H9 (cell line): ENCODE data around the gene KDR. TPM values are rescaled to one million over a fixed set of nuclear protein-coding genes. Genes with fewer than 3 reads are reported as not detected.

Source experiments
- DNase-seq: peaks from one replicate; pipeline ENCODE4 v3.0.0-alpha.2; 2017
- H2AFZ ChIP-seq: one replicate; pipeline ENCODE4 v1.6.1; 2013; ENCODE audit warnings: mild to moderate bottlenecking, low read length, control low read depth, moderate library complexity
- H2AK5ac ChIP-seq: 2 replicates; pipeline ENCODE4 v1.6.1; 2013; ENCODE audit warnings: low read length, control low read depth, mixed read lengths; ENCODE audit not compliant: insufficient read length
- H2BK120ac ChIP-seq: one replicate; pipeline ENCODE4 v1.6.1; 2013; ENCODE audit warnings: low read depth, mild to moderate bottlenecking, low read length, control low read depth, inconsistent platforms; ENCODE audit not compliant: poor library complexity, severe bottlenecking
- H2BK12ac ChIP-seq: 2 replicates; pipeline ENCODE4 v1.6.1; 2013; ENCODE audit warnings: low read length, control low read depth, mixed read lengths, low read depth; ENCODE audit not compliant: insufficient read length
- H2BK15ac ChIP-seq: 2 replicates; pipeline ENCODE4 v1.6.1; 2013; ENCODE audit warnings: low read depth, low read length, control low read depth
- H2BK20ac ChIP-seq: one replicate; pipeline ENCODE4 v1.6.1; 2013; ENCODE audit warnings: low read depth, mild to moderate bottlenecking, low read length, control low read depth, inconsistent platforms; ENCODE audit not compliant: poor library complexity, severe bottlenecking
- H2BK5ac ChIP-seq: 2 replicates; pipeline ENCODE4 v1.6.1; 2013; ENCODE audit warnings: low read length, control low read depth, mixed read lengths; ENCODE audit not compliant: insufficient read length
- H3K14ac ChIP-seq: 2 replicates; pipeline ENCODE4 v1.6.1; 2013; ENCODE audit warnings: low read length, control low read depth; ENCODE audit not compliant: insufficient read depth
- H3K18ac ChIP-seq: 2 replicates; pipeline ENCODE4 v1.6.1; 2013; ENCODE audit warnings: low read depth, mild to moderate bottlenecking, mixed read lengths, low read length, control low read depth; ENCODE audit not compliant: insufficient read length
- H3K23ac ChIP-seq: 2 replicates; pipeline ENCODE4 v1.6.1; 2013; ENCODE audit warnings: low read length, control low read depth, mixed read lengths, low read depth; ENCODE audit not compliant: insufficient read length
- H3K23me2 ChIP-seq: 2 replicates; pipeline ENCODE4 v1.6.1; 2013; ENCODE audit warnings: low read depth, mild to moderate bottlenecking, mixed read lengths, low read length, control low read depth; ENCODE audit not compliant: insufficient read length, poor library complexity, severe bottlenecking
- H3K27ac ChIP-seq: 2 replicates; pipeline ENCODE4 v1.5.1; 2013; ENCODE audit warnings: low read length, control low read depth, mixed read lengths, low read depth; ENCODE audit not compliant: insufficient read length
- H3K27me3 ChIP-seq: 2 replicates; pipeline ENCODE4 v1.6.1; 2013; ENCODE audit warnings: low read length, control low read depth, inconsistent platforms; ENCODE audit not compliant: insufficient read depth
- H3K4ac ChIP-seq: 2 replicates; pipeline ENCODE4 v1.6.1; 2013; ENCODE audit warnings: low read depth, mild to moderate bottlenecking, control low read depth, inconsistent platforms, low read length, moderate library complexity
- H3K4me1 ChIP-seq: 2 replicates; pipeline ENCODE4 v1.6.1; 2013; ENCODE audit warnings: low read length, control low read depth, inconsistent platforms; ENCODE audit not compliant: insufficient read depth
- H3K4me2 ChIP-seq: 2 replicates; pipeline ENCODE4 v1.6.1; 2013; ENCODE audit warnings: low read length, control low read depth, mixed read lengths; ENCODE audit not compliant: insufficient read length, insufficient read depth
- H3K56ac ChIP-seq: 2 replicates; pipeline ENCODE4 v1.6.1; 2013; ENCODE audit warnings: low read depth, mild to moderate bottlenecking, mixed read lengths, low read length, control low read depth; ENCODE audit not compliant: insufficient read length
- H3K79me1 ChIP-seq: 2 replicates; pipeline ENCODE4 v1.6.1; 2013; ENCODE audit warnings: low read depth, mild to moderate bottlenecking, moderate library complexity, low read length, control low read depth, inconsistent platforms; ENCODE audit not compliant: insufficient read depth, poor library complexity, severe bottlenecking
- H3K79me2 ChIP-seq: 2 replicates; pipeline ENCODE4 v1.6.1; 2013; ENCODE audit warnings: low read length, control low read depth, inconsistent platforms; ENCODE audit not compliant: insufficient read depth
- H3K9ac ChIP-seq: 2 replicates; pipeline ENCODE4 v1.6.1; 2013; ENCODE audit warnings: low read length, control low read depth, mixed read lengths; ENCODE audit not compliant: insufficient read length; ENCODE audit errors: extremely low read depth
- H3K9me3 ChIP-seq: one replicate; pipeline ENCODE4 v1.6.1; 2013; ENCODE audit warnings: low read depth, low read length, inconsistent platforms; ENCODE audit not compliant: control insufficient read depth
- H3T11ph ChIP-seq: one replicate; pipeline ENCODE4 v1.6.1; 2013; ENCODE audit warnings: mild to moderate bottlenecking, low read length, control low read depth, inconsistent platforms
- H4K20me1 ChIP-seq: one replicate; pipeline ENCODE4 v1.6.1; 2013; ENCODE audit not compliant: control insufficient read depth, insufficient read length, insufficient read depth
- H4K5ac ChIP-seq: 2 replicates; pipeline ENCODE4 v1.6.1; 2013; ENCODE audit warnings: low read depth, mild to moderate bottlenecking, mixed read lengths, low read length, control low read depth; ENCODE audit not compliant: insufficient read length
- H4K8ac ChIP-seq: replicated peaks from 2 replicates; pipeline ENCODE4 v1.6.1; 2013; ENCODE audit warnings: low read length, control low read depth, mixed read lengths, low read depth; ENCODE audit not compliant: insufficient read length
- H4K91ac ChIP-seq: 2 replicates; pipeline ENCODE4 v1.6.1; 2013; ENCODE audit warnings: low read depth, mild to moderate bottlenecking, moderate library complexity, mixed read lengths, low read length, control low read depth; ENCODE audit not compliant: insufficient read length
- H3K27ac Mint-ChIP-seq, 3 experiments: 2 replicates in 2 of 3; 3 replicates in 1 of 3; pipeline ENCODE4 v1.8.0; 2020 to 2021; ENCODE audit warnings: mixed read lengths in 3 of 3, mild to moderate bottlenecking in 1 of 3, moderate library complexity in 1 of 3
- H3K27me3 Mint-ChIP-seq: 2 replicates; pipeline ENCODE4 v1.8.0; 2021; ENCODE audit warnings: low read depth, mild to moderate bottlenecking, moderate library complexity, mixed read lengths
- H3K36me3 Mint-ChIP-seq, 3 experiments: 2 replicates in 2 of 3; 3 replicates in 1 of 3; pipeline ENCODE4 v1.8.0; 2020 to 2021; ENCODE audit warnings: low read depth in 3 of 3, mixed read lengths in 3 of 3; ENCODE audit not compliant: insufficient read depth in 1 of 3
- H3K4me1 Mint-ChIP-seq, 2 experiments: 2 replicates each; pipeline ENCODE4 v1.8.0; 2020; ENCODE audit warnings: mixed read lengths in 2 of 2
- H3K4me3 Mint-ChIP-seq, 2 experiments: 2 replicates in 1 of 2; 3 replicates in 1 of 2; pipeline ENCODE4 v1.8.0; 2020 to 2021; ENCODE audit warnings: mild to moderate bottlenecking in 2 of 2, mixed read lengths in 2 of 2, moderate library complexity in 1 of 2
- H3K9me3 Mint-ChIP-seq, 2 experiments: 2 replicates in 1 of 2; 3 replicates in 1 of 2; pipeline ENCODE4 v1.8.0; 2020; ENCODE audit warnings: mild to moderate bottlenecking in 2 of 2, mixed read lengths in 2 of 2, moderate library complexity in 1 of 2
- WGBS: extraction: QIAGEN DNeasy Blood & Tissue Kit; methylation state at CpG from one replicate; pipeline ENCODE4 v1.1.7; 2013; ENCODE audit warnings: missing lambda C conversion rate, low lambda C conversion rate, mixed read lengths; ENCODE audit not compliant: insufficient read length; ENCODE audit errors: extremely low coverage; 5-methylcytosine and 5-hydroxymethylcytosine counted together
- total RNA-seq: library from RNA; stranded (reverse); gene quantifications from 2 replicates; pipeline ENCODE4 v1.2.1, GENCODE V29; 2021
- TF ChIP-seq, protein P1 (sequence below): fragments of 200-600 bp; sonication (generic); conservative IDR thresholded peaks from 3 replicates; pipeline ENCODE4 v1.8.0; 2021; ENCODE audit warnings: antibody characterized with exemption, mild to moderate bottlenecking

The KDR gene
- total RNA-seq, 1 experiment from 2014 or later: 51.4 TPM

GRCh38 chr4:55127053-55127452 is 1.7 kb upstream of the KDR start:
- no peak overlapping the region for H4K5ac ChIP-seq
- no peaks in the 10 kb centered on the region for H3K79me1 ChIP-seq
- H4K8ac ChIP-seq: no peak overlapping the region
- DNase-seq: no peak
- TF ChIP-seq, protein P1, sequence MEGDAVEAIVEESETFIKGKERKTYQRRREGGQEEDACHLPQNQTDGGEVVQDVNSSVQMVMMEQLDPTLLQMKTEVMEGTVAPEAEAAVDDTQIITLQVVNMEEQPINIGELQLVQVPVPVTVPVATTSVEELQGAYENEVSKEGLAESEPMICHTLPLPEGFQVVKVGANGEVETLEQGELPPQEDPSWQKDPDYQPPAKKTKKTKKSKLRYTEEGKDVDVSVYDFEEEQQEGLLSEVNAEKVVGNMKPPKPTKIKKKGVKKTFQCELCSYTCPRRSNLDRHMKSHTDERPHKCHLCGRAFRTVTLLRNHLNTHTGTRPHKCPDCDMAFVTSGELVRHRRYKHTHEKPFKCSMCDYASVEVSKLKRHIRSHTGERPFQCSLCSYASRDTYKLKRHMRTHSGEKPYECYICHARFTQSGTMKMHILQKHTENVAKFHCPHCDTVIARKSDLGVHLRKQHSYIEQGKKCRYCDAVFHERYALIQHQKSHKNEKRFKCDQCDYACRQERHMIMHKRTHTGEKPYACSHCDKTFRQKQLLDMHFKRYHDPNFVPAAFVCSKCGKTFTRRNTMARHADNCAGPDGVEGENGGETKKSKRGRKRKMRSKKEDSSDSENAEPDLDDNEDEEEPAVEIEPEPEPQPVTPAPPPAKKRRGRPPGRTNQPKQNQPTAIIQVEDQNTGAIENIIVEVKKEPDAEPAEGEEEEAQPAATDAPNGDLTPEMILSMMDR: no peak
- H3K79me2 ChIP-seq: peaks cover 29% of the 10 kb centered on the region; the same call in 1 of the 2 replicates
- no peak overlapping the region for H2BK12ac ChIP-seq
- no peak overlapping the region for H3K4me2 ChIP-seq
- no peak overlapping the region for H2BK5ac ChIP-seq
- H3K27me3 Mint-ChIP-seq: peaks cover 28% of the 10 kb centered on the region
- H2BK15ac ChIP-seq: no peak overlapping the region
- no peak overlapping the region for H3K18ac ChIP-seq
- H2AFZ ChIP-seq: no peak overlapping the region
- H3K4me1 Mint-ChIP-seq: peaks cover 29 to 34% of the 10 kb centered on the region in 2 experiments
- no peak overlapping the region for H3K4me3 Mint-ChIP-seq
- H3K27ac Mint-ChIP-seq: peak overlapping the region in 1 of 3 experiments; percentile 62; a peak in 1 of 7 replicates
- no peak overlapping the region for H2BK20ac ChIP-seq
- no peaks in the 10 kb centered on the region for H3K9me3 ChIP-seq
- no peak overlapping the region for H2AK5ac ChIP-seq
- H3K9me3 Mint-ChIP-seq: peaks cover 6 to 8% of the 10 kb centered on the region in 2 experiments; a peak in 3 of 5 replicates
- no peak overlapping the region for H3K9ac ChIP-seq
- H4K91ac ChIP-seq: no peak overlapping the region
- no peak overlapping the region for H3K23ac ChIP-seq
- no peaks in the 10 kb centered on the region for H3K4me1 ChIP-seq
- no peak overlapping the region for H3K4ac ChIP-seq
- H3T11ph ChIP-seq: no peak overlapping the region
- H4K20me1 ChIP-seq: no peaks in the 10 kb centered on the region
- H3K36me3 Mint-ChIP-seq: peaks cover 0 to 7% (median 0%) of the 10 kb centered on the region in 3 experiments; a peak in 4 of 7 replicates
- WGBS: no CpG with 5 or more reads among the region's 3 CpGs
- no peak overlapping the region for H3K56ac ChIP-seq
- H2BK120ac ChIP-seq: no peak overlapping the region
- H3K27me3 ChIP-seq: no peaks in the 10 kb centered on the region
- H3K27ac ChIP-seq: no peak overlapping the region
- H3K23me2 ChIP-seq: peaks cover 20% of the 10 kb centered on the region
- H3K14ac ChIP-seq: no peak overlapping the region
